ENCODE data around the gene SLC15A5. TPM values are rescaled to one million over a fixed set of nuclear protein-coding genes. Genes with fewer than 3 reads are reported as not detected.

Gene SLC15A5
- total and polyA plus RNA-seq, 2 of the 8 experiments (the other 6 are each of a cell fraction or from before 2014, with no cell fraction given): not detected

- Histone ChIP-seq H4K91ac (replicated peaks; ENCODE audit: insufficient read length, low read length) (no peak overlapping the region), H4K5ac (ENCODE audit: insufficient read length, low read depth, low read length) (no peak overlapping the region), H3K4me3 (ENCODE audit: extremely low read depth in 1 of 4, insufficient read depth in 2 of 4, low read depth in 3 of 4, low read length in 4 of 4) (no peak overlapping the region), H4K8ac (ENCODE audit: extremely low read depth, insufficient read depth, low read length) (no peak overlapping the region), H3K27ac (ENCODE audit: low read depth, low read length) (no peak overlapping the region), H2BK20ac (ENCODE audit: low read length) (no peak overlapping the region), H3K4me2 (ENCODE audit: insufficient read depth in 1 of 2, low read depth in 2 of 2, low read length in 2 of 2) (no peak overlapping the region), H3K27me3 (replicated peaks in 1 of 4; ENCODE audit: control insufficient read depth in 3 of 4, extremely low read depth in 1 of 4, insufficient read depth in 3 of 4, low read length in 3 of 4) (no peaks in the 10 kb centered on the region), H3K14ac (ENCODE audit: insufficient read length) (no peak overlapping the region), H3K79me1 (ENCODE audit: low read depth, low read length) (no peaks in the 10 kb centered on the region), H3K56ac (replicated peaks; ENCODE audit: insufficient read length, low read depth, low read length) (no peak overlapping the region), H2AFZ (ENCODE audit: low read length) (no peak overlapping the region), H2BK5ac (ENCODE audit: low read depth, low read length) (no peak overlapping the region), H3K4ac (replicated peaks; ENCODE audit: insufficient read length, low read depth, low read length) (no peak overlapping the region), H4K20me1 (replicated peaks in 1 of 2; ENCODE audit: control insufficient read depth in 1 of 2, insufficient read depth in 2 of 2, low read length in 2 of 2) (no peaks in the 10 kb centered on the region), H3K79me2 (ENCODE audit: control insufficient read depth in 1 of 2, insufficient read depth in 2 of 2, low read length in 2 of 2) (no peaks in the 10 kb centered on the region), H2BK120ac (replicated peaks; ENCODE audit: low read depth, low read length) (no peak overlapping the region), H2BK15ac (ENCODE audit: low read length) (no peak overlapping the region), H3K9ac (replicated peaks in 1 of 4; ENCODE audit: extremely low read depth in 1 of 4, low read depth in 3 of 4, low read length in 3 of 4) (no peak overlapping the region), H3K4me1 (replicated peaks in 1 of 4; ENCODE audit: control insufficient read depth in 3 of 4, insufficient read depth in 4 of 4, low read length in 3 of 4) (no peaks in the 10 kb centered on the region), H3K23me2 (ENCODE audit: low read depth, low read length) (no peaks in the 10 kb centered on the region), H3K9me3 (ENCODE audit: insufficient read depth in 2 of 2, low read depth in 1 of 2, low read length in 1 of 2) (no peaks in the 10 kb centered on the region), H3K36me3 (ENCODE audit: control insufficient read depth in 2 of 4, insufficient read depth in 4 of 4, low read length in 3 of 4) (no peaks in the 10 kb centered on the region), H3K18ac (ENCODE audit: extremely low read depth, low read length) (no peak overlapping the region), H2BK12ac (ENCODE audit: low read depth, low read length) (no peak overlapping the region), H2AK5ac (ENCODE audit: low read depth, low read length) (no peak overlapping the region), H3K23ac (ENCODE audit: insufficient read length) (no peak overlapping the region)
- ChIA-PET POLR2A (ENCODE audit: partially characterized antibody) (no interaction called here), CTCF (ENCODE audit: partially characterized antibody) (no interaction called here)
- 83% methylated on average over 4 of the region's 4 CpGs; no CpG with 5 or more reads in 1 of the 2 experiments for WGBS, 2 experiments (ENCODE audit: extremely low coverage in 1 of 2, insufficient coverage in 1 of 2, insufficient read length in 1 of 2, insufficient replicate concordance in 2 of 2, low coverage in 1 of 2, low lambda C conversion rate in 2 of 2, missing lambda C conversion rate in 1 of 2)
- DNase-seq (ENCODE audit: low read depth in 1 of 2, low spot score in 2 of 2) (no peak), FAIRE-seq (no peak)
- TF ChIP-seq CHD1 (IDR thresholded peaks at IDR 0.05; ENCODE audit: low read depth, low read length): no peak
These were observed 51.8 kb downstream of the SLC15A5 start for GRCh38 chr12:16225692-16226091.

All from H1 (cell line).